Erythroblast (primary cell): ENCODE measurements around the gene NFAT5.

ENCODE experiments used
- GATA1 ChIP-seq: IDR thresholded peaks from 2 replicates; pipeline ENCODE4 v1.6.1; 2011; ENCODE audit warnings: low read depth, mild to moderate bottlenecking, control low read depth, low read length, moderate library complexity
- POLR2A ChIP-seq: IDR thresholded peaks from 2 replicates; pipeline ENCODE4 v1.6.1; 2011; ENCODE audit warnings: mild to moderate bottlenecking, low read length

GRCh38 chr16:69581297-69581696 lies 15.5 kb downstream of the NFAT5 start:
- no peak for TF ChIP-seq POLR2A
- TF ChIP-seq GATA1 = no peak
